HCT116 (cell line): ENCODE results near the gene CFHR2. TPM values are rescaled to one million over a fixed set of nuclear protein-coding genes. Genes with fewer than 3 reads are reported as not detected.

ENCODE experiments used
- ATAC-seq: fragments of 200-7000 bp; cut with Tn5 transposase; 2 replicates; pipeline ENCODE4 v1.9.1; 2020; ENCODE audit warnings: mild to moderate bottlenecking, moderate library complexity
- BruUV-seq: library from RNA; stranded (reverse); fragments of 400-500 nt; replicated peaks from 2 replicates; lab custom pipeline; 2021; lab: Mats Ljungman, UMichigan
- CTCF ChIA-PET: fragments of 300-600 bp; sonication (Branson Sonifier 250); formaldehyde crosslinking; loops from one replicate; lab custom pipeline; 2021; ENCODE audit warnings: antibody characterized with exemption; lab: Charles Lee
- POLR2A ChIA-PET: fragments of 300-600, 350-600 bp; sonication (Branson Sonifier 250); formaldehyde crosslinking; loops from one replicate; lab custom pipeline; 2021; ENCODE audit warnings: antibody characterized with exemption; lab: Charles Lee
- RAD21 ChIA-PET, 2 experiments: fragments of 300-600 bp; sonication (Branson Sonifier 250); formaldehyde crosslinking; loops; one replicate each; lab custom pipeline; 2023; ENCODE audit warnings: low total read pairs in 2 of 2; ENCODE audit not compliant: uncharacterized antibody in 2 of 2, unreplicated experiment in 2 of 2, low non-redundant PET in 1 of 2; lab: Charles Lee
- DNase-seq: peaks from one replicate; pipeline ENCODE4 v3.0.0-alpha.2; 2010; ENCODE audit warnings: low read depth, low spot score
- H2AFZ ChIP-seq: fragments of 200-600 bp; shearing (Covaris generic), sonication (generic); 2 replicates; pipeline ENCODE4 v1.6.1; 2017; ENCODE audit warnings: low read depth, mixed run types, mixed read lengths, antibody characterized with exemption, low read length; ENCODE audit not compliant: poor library complexity, severe bottlenecking
- H3K27ac ChIP-seq: 2 replicates; pipeline ENCODE4 v1.5.1; 2012; ENCODE audit warnings: low read depth, low read length
- H3K27me3 ChIP-seq: fragments of 200-600 bp; sonication (generic); 2 replicates; pipeline ENCODE4 v1.6.1; 2016; ENCODE audit warnings: mixed run types, low read length, mixed read lengths; ENCODE audit not compliant: insufficient read depth
- H3K36me3 ChIP-seq, 2 experiments: fragments of 200-500 bp in 1 of 2; fragments of 200-600 bp in 1 of 2; sonication (Bioruptor generic) in 1 of 2; sonication (generic) in 1 of 2; 2 replicates each; pipeline versions ENCODE4 v1.5.1 to v1.6.1; 2014 to 2016; ENCODE audit warnings: low read length in 2 of 2, inconsistent platforms in 1 of 2, mixed read lengths in 1 of 2, mixed run types in 1 of 2; ENCODE audit not compliant: insufficient read depth in 2 of 2, control insufficient read depth in 1 of 2
- H3K4me1 ChIP-seq, 2 experiments: fragments of 200-600 bp in 1 of 2; sonication (generic) in 1 of 2; 2 replicates each; pipeline versions ENCODE4 v1.5.1 to v1.6.1; 2012 to 2017; ENCODE audit warnings: low read length in 2 of 2, inconsistent platforms in 1 of 2, mild to moderate bottlenecking in 1 of 2, mixed read lengths in 1 of 2, mixed run types in 1 of 2, moderate library complexity in 1 of 2; ENCODE audit not compliant: insufficient read depth in 2 of 2, control insufficient read depth in 1 of 2
- H3K4me2 ChIP-seq: fragments of 200-600 bp; sonication (generic); 2 replicates; pipeline ENCODE4 v1.6.1; 2017; ENCODE audit warnings: mixed run types, low read length, mixed read lengths
- H3K4me3 ChIP-seq, 2 experiments: fragments of 200-600 bp in 1 of 2; sonication (generic) in 1 of 2; replicated peaks in 1 of 2; 2 replicates each; pipeline ENCODE4 v1.5.1; 2011 to 2016; ENCODE audit warnings: low read length in 2 of 2, control low read depth in 1 of 2, low read depth in 1 of 2, mild to moderate bottlenecking in 1 of 2, mixed read lengths in 1 of 2, mixed run types in 1 of 2
- H3K79me2 ChIP-seq: fragments of 200-600 bp; sonication (generic); 2 replicates; pipeline ENCODE4 v1.6.1; 2017; ENCODE audit warnings: mild to moderate bottlenecking, mixed run types, low read length, moderate library complexity, mixed read lengths; ENCODE audit not compliant: insufficient read depth
- H3K9ac ChIP-seq: fragments of 200-600 bp; sonication (generic); 2 replicates; pipeline ENCODE4 v1.6.1; 2016; ENCODE audit warnings: low read length, mixed read lengths
- H3K9me2 ChIP-seq: fragments of 200-600 bp; sonication (generic), shearing (Covaris generic); 2 replicates; pipeline ENCODE4 v1.6.1; 2017; ENCODE audit warnings: mixed run types, mild to moderate bottlenecking, moderate library complexity; ENCODE audit not compliant: insufficient read depth
- H3K9me3 ChIP-seq, 2 experiments: fragments of 200-500 bp in 1 of 2; fragments of 200-600 bp in 1 of 2; sonication (Bioruptor generic) in 1 of 2; sonication (generic) in 1 of 2; 2 replicates each; pipeline ENCODE4 v1.6.1; 2014 to 2017; ENCODE audit warnings: low read length in 2 of 2, mixed read lengths in 2 of 2, inconsistent platforms in 1 of 2, low read depth in 1 of 2, mild to moderate bottlenecking in 1 of 2, mixed run types in 1 of 2, moderate library complexity in 1 of 2; ENCODE audit not compliant: control insufficient read depth in 1 of 2, insufficient read depth in 1 of 2
- H4K20me1 ChIP-seq: fragments of 200-600 bp; sonication (generic), shearing (Covaris generic); 2 replicates; pipeline ENCODE4 v1.6.1; 2017; ENCODE audit warnings: mixed run types, mild to moderate bottlenecking, moderate library complexity; ENCODE audit not compliant: insufficient read depth
- CBX3 ChIP-seq: IDR thresholded peaks from 2 replicates; pipeline ENCODE4 v1.6.1; 2012; ENCODE audit warnings: low read depth
- EGR1 ChIP-seq: IDR thresholded peaks from 2 replicates; pipeline ENCODE4 v1.6.1; 2012; ENCODE audit warnings: low read depth
- EZH2 ChIP-seq: fragments of 200-600 bp; sonication (generic); IDR thresholded peaks from 2 replicates; pipeline ENCODE4 v1.6.1; 2017; ENCODE audit warnings: antibody characterized with exemption, mixed run types
- EZH2phosphoT487 ChIP-seq: fragments of 200-600 bp; IDR thresholded peaks from 2 replicates; pipeline ENCODE4 v1.6.1; 2018; ENCODE audit warnings: antibody characterized with exemption, borderline replicate concordance
- FOSL1 ChIP-seq: IDR thresholded peaks from 2 replicates; pipeline ENCODE4 v1.6.1; 2012; ENCODE audit warnings: low read depth
- POLR2A ChIP-seq: IDR thresholded peaks from 2 replicates; pipeline ENCODE4 v1.7.0; 2011; ENCODE audit warnings: borderline replicate concordance; ENCODE audit not compliant: insufficient read depth, insufficient read length; ENCODE audit errors: extremely low read depth
- POLR2AphosphoS5 ChIP-seq: IDR thresholded peaks from 2 replicates; pipeline ENCODE4 v1.6.1; 2011; ENCODE audit warnings: mild to moderate bottlenecking, low read depth, low read length, moderate library complexity
- RAD21 ChIP-seq: IDR thresholded peaks from 2 replicates; pipeline ENCODE4 v1.6.1; 2012; ENCODE audit warnings: low read depth, mild to moderate bottlenecking
- SIN3A ChIP-seq: IDR thresholded peaks from 2 replicates; pipeline ENCODE4 v1.6.1; 2012; ENCODE audit warnings: low read depth
- SRF ChIP-seq: IDR thresholded peaks from 2 replicates; pipeline ENCODE4 v1.6.1; 2012; ENCODE audit warnings: low read depth
- TCF7L2 ChIP-seq: IDR thresholded peaks from 2 replicates; pipeline ENCODE4 v1.7.0; 2011; ENCODE audit warnings: borderline replicate concordance, inconsistent platforms; ENCODE audit not compliant: insufficient read depth, insufficient read length; ENCODE audit errors: extremely low read depth
- YY1 ChIP-seq: IDR thresholded peaks from 2 replicates; pipeline ENCODE4 v1.6.1; 2011; ENCODE audit warnings: low read length, low read depth, moderate library complexity, mild to moderate bottlenecking; ENCODE audit not compliant: insufficient replicate concordance; ENCODE audit errors: extremely low read depth
- ZFX ChIP-seq: fragments of 450-650 bp; IDR thresholded peaks from 2 replicates; pipeline ENCODE4 v1.6.1; 2017
- ZNF274 ChIP-seq: fragments of 200-500 bp; sonication (Bioruptor generic); IDR thresholded peaks from 2 replicates; pipeline ENCODE4 v1.6.1; 2014; ENCODE audit warnings: mild to moderate bottlenecking, low read depth, low read length, inconsistent platforms
- intact Hi-C: fragments of 100-400 bp; cut with micrococcal nuclease; formaldehyde crosslinking; loops from 2 replicates; pipeline ENCODE4 v1.10.0; 2022
- total RNA-seq: library from RNA; stranded (reverse); gene quantifications from one replicate; pipeline ENCODE4 v1.2.1, GENCODE V29; 2021; ENCODE audit not compliant: unreplicated experiment
- TF ChIP-seq, protein P1 (sequence below): IDR thresholded peaks from 2 replicates; pipeline ENCODE4 v1.6.1; 2012; ENCODE audit warnings: low read depth
- TF ChIP-seq, protein P2 (sequence below): IDR thresholded peaks from 2 replicates; pipeline ENCODE4 v1.6.1; 2011; ENCODE audit warnings: mild to moderate bottlenecking, low read length, moderate library complexity; ENCODE audit not compliant: insufficient replicate concordance; ENCODE audit errors: extremely low read depth

Gene CFHR2
- total RNA-seq, 1 experiment from 2014 or later = not detected

DNA sequence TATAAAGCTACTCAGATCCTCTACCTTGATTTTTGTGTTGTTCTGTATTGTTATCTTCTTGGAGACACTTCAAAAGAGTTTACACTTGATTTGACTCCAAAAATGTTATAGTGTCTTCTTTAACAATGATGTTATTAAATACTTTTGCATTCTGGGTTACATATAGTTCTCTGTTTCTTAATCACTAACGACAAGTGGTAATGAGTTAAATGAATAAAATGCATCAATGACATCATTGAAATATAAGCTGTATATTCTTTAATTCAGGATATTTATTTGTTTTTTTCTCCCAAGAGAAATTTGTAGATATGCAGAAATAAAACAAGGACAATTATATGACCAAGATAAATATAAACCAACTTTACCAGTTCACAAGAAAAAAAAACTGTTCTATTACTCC, 26.6 kb downstream of the CFHR2 start:
- no peak overlapping the region for H3K9ac ChIP-seq
- RAD21 ChIA-PET = no interaction called here
- no peaks in the 10 kb centered on the region for H4K20me1 ChIP-seq
- no peaks in the 10 kb centered on the region for H3K4me1 ChIP-seq
- no peaks in the 10 kb centered on the region for H3K27me3 ChIP-seq
- no peak overlapping the region for H3K4me3 ChIP-seq
- H3K27ac ChIP-seq = no peak overlapping the region
- intact Hi-C loops = no loop called here
- CTCF ChIA-PET = no interaction called here
- no peak overlapping the region for H3K4me2 ChIP-seq
- no peak for DNase-seq
- TF ChIP-seq TCF7L2 (no peak), ZNF274 (no peak), CBX3 (no peak), ZFX (no peak), POLR2A (no peak), SRF (no peak), RAD21 (no peak), POLR2AphosphoS5 (no peak), EZH2 (no peak), EZH2phosphoT487 (no peak), FOSL1 (no peak), YY1 (no peak), EGR1 (no peak), SIN3A (no peak)
- TF ChIP-seq, protein P1, sequence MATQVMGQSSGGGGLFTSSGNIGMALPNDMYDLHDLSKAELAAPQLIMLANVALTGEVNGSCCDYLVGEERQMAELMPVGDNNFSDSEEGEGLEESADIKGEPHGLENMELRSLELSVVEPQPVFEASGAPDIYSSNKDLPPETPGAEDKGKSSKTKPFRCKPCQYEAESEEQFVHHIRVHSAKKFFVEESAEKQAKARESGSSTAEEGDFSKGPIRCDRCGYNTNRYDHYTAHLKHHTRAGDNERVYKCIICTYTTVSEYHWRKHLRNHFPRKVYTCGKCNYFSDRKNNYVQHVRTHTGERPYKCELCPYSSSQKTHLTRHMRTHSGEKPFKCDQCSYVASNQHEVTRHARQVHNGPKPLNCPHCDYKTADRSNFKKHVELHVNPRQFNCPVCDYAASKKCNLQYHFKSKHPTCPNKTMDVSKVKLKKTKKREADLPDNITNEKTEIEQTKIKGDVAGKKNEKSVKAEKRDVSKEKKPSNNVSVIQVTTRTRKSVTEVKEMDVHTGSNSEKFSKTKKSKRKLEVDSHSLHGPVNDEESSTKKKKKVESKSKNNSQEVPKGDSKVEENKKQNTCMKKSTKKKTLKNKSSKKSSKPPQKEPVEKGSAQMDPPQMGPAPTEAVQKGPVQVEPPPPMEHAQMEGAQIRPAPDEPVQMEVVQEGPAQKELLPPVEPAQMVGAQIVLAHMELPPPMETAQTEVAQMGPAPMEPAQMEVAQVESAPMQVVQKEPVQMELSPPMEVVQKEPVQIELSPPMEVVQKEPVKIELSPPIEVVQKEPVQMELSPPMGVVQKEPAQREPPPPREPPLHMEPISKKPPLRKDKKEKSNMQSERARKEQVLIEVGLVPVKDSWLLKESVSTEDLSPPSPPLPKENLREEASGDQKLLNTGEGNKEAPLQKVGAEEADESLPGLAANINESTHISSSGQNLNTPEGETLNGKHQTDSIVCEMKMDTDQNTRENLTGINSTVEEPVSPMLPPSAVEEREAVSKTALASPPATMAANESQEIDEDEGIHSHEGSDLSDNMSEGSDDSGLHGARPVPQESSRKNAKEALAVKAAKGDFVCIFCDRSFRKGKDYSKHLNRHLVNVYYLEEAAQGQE = no peak
- TF ChIP-seq, protein P2, sequence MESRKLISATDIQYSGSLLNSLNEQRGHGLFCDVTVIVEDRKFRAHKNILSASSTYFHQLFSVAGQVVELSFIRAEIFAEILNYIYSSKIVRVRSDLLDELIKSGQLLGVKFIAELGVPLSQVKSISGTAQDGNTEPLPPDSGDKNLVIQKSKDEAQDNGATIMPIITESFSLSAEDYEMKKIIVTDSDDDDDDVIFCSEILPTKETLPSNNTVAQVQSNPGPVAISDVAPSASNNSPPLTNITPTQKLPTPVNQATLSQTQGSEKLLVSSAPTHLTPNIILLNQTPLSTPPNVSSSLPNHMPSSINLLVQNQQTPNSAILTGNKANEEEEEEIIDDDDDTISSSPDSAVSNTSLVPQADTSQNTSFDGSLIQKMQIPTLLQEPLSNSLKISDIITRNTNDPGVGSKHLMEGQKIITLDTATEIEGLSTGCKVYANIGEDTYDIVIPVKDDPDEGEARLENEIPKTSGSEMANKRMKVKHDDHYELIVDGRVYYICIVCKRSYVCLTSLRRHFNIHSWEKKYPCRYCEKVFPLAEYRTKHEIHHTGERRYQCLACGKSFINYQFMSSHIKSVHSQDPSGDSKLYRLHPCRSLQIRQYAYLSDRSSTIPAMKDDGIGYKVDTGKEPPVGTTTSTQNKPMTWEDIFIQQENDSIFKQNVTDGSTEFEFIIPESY = no peak
- TF ChIP-seq, all 23 proteins: peak for 0
- no peaks in the 10 kb centered on the region for H3K9me3 ChIP-seq
- no peaks in the 10 kb centered on the region for H3K9me2 ChIP-seq
- no peaks in the 10 kb centered on the region for H3K36me3 ChIP-seq
- BruUV-seq = no TSS peak
- no peak for ATAC-seq
- POLR2A ChIA-PET = no interaction called here
- no peaks in the 10 kb centered on the region for H3K79me2 ChIP-seq
- no peak overlapping the region for H2AFZ ChIP-seq
